H1 (cell line): ENCODE data around the gene CAB39L. TPM values are rescaled to one million over a fixed set of nuclear protein-coding genes. Genes with fewer than 3 reads are reported as not detected.

Source experiments
- CTCF ChIA-PET: fragments of 300-600 bp; sonication (Branson Sonifier 250); formaldehyde crosslinking; loops from one replicate; lab custom pipeline; 2021; ENCODE audit not compliant: partially characterized antibody; lab: Charles Lee
- POLR2A ChIA-PET: fragments of 300-600 bp; sonication (Branson Sonifier 250); formaldehyde crosslinking; loops from one replicate; lab custom pipeline; 2021; ENCODE audit warnings: inconsistent platforms; ENCODE audit not compliant: partially characterized antibody; lab: Charles Lee
- DNase-seq, 2 experiments: peaks; one replicate each; pipeline versions ENCODE4 v3.0.0 to v3.0.0-alpha.2; 2010 to 2022; ENCODE audit warnings: low spot score in 2 of 2, low read depth in 1 of 2, mixed read lengths in 1 of 2
- FAIRE-seq: peaks from 2 replicates; lab custom pipeline; 2011; peaks lifted over from hg19 to GRCh38; lab: Jason Lieb, UNC
- H2AFZ ChIP-seq: 2 replicates; pipeline ENCODE4 v1.8.1; 2012; ENCODE audit warnings: low read length, inconsistent platforms
- H2AK5ac ChIP-seq: 2 replicates; pipeline ENCODE4 v1.6.1; 2013; ENCODE audit warnings: low read depth, low read length
- H2BK120ac ChIP-seq: replicated peaks from 2 replicates; pipeline ENCODE3; 2013; ENCODE audit warnings: low read depth, low read length, inconsistent platforms
- H2BK12ac ChIP-seq: 2 replicates; pipeline ENCODE4 v1.6.1; 2013; ENCODE audit warnings: low read depth, low read length
- H2BK15ac ChIP-seq: 2 replicates; pipeline ENCODE4 v1.6.1; 2013; ENCODE audit warnings: low read length
- H2BK20ac ChIP-seq: 2 replicates; pipeline ENCODE4 v1.6.1; 2013; ENCODE audit warnings: low read length
- H2BK5ac ChIP-seq: 2 replicates; pipeline ENCODE4 v1.6.1; 2013; ENCODE audit warnings: low read depth, low read length
- H3K14ac ChIP-seq: 2 replicates; pipeline ENCODE4 v1.6.1; 2013; ENCODE audit warnings: inconsistent platforms; ENCODE audit not compliant: insufficient read length
- H3K18ac ChIP-seq: 2 replicates; pipeline ENCODE4 v1.6.1; 2013; ENCODE audit warnings: low read length; ENCODE audit errors: extremely low read depth
- H3K23ac ChIP-seq: 2 replicates; pipeline ENCODE4 v1.6.1; 2013; ENCODE audit warnings: inconsistent platforms; ENCODE audit not compliant: insufficient read length
- H3K23me2 ChIP-seq: 2 replicates; pipeline ENCODE4 v1.6.1; 2013; ENCODE audit warnings: low read depth, low read length
- H3K27ac ChIP-seq: 2 replicates; pipeline ENCODE4 v1.6.1; 2011; ENCODE audit warnings: low read depth, low read length, inconsistent platforms
- H3K27me3 ChIP-seq, 4 experiments: replicated peaks in 1 of 4; 1 replicate in 1 of 4; 2 replicates in 3 of 4; pipeline versions ENCODE4 v1.6.1 to v1.8.1; 2011 to 2013; ENCODE audit warnings: low read length in 3 of 4, mild to moderate bottlenecking in 3 of 4, inconsistent platforms in 2 of 4, mixed read lengths in 2 of 4, moderate library complexity in 1 of 4; ENCODE audit not compliant: control insufficient read depth in 3 of 4, insufficient read depth in 3 of 4; ENCODE audit errors: extremely low read depth in 1 of 4
- H3K36me3 ChIP-seq, 4 experiments: 2 replicates each; pipeline versions ENCODE4 v1.6.1 to v1.8.1; 2011 to 2013; ENCODE audit warnings: mild to moderate bottlenecking in 4 of 4, low read length in 3 of 4, moderate library complexity in 2 of 4, control low read depth in 1 of 4, inconsistent platforms in 1 of 4; ENCODE audit not compliant: insufficient read depth in 4 of 4, control insufficient read depth in 2 of 4
- H3K4ac ChIP-seq: replicated peaks from 2 replicates; pipeline ENCODE3; 2013; ENCODE audit warnings: low read length, low read depth, mixed read lengths, inconsistent platforms; ENCODE audit not compliant: insufficient read length
- H3K4me1 ChIP-seq, 4 experiments: replicated peaks in 1 of 4; 1 replicate in 1 of 4; 2 replicates in 3 of 4; pipeline versions ENCODE4 v1.6.1 to v1.8.1; 2011 to 2013; ENCODE audit warnings: low read length in 3 of 4, inconsistent platforms in 2 of 4, mixed read lengths in 1 of 4; ENCODE audit not compliant: insufficient read depth in 4 of 4, control insufficient read depth in 3 of 4
- H3K4me2 ChIP-seq, 2 experiments: 2 replicates each; pipeline versions ENCODE4 v1.6.1 to v1.8.1; 2011 to 2013; ENCODE audit warnings: low read depth in 2 of 2, low read length in 2 of 2, control low read depth in 1 of 2, inconsistent platforms in 1 of 2, mild to moderate bottlenecking in 1 of 2; ENCODE audit not compliant: insufficient read depth in 1 of 2
- H3K4me3 ChIP-seq, 4 experiments: fragments of 200-600, 300-600 bp in 1 of 4; sonication (generic), shearing (Covaris generic), sonication (Bioruptor Twin) in 1 of 4; 2 replicates each; pipeline versions ENCODE4 v1.5.1 to v1.8.1; 2011 to 2016; ENCODE audit warnings: low read length in 4 of 4, low read depth in 3 of 4, control low read depth in 2 of 4, inconsistent platforms in 2 of 4, mild to moderate bottlenecking in 2 of 4, mixed read lengths in 1 of 4, moderate library complexity in 1 of 4; ENCODE audit not compliant: insufficient read depth in 2 of 4; ENCODE audit errors: extremely low read depth in 1 of 4
- H3K56ac ChIP-seq: replicated peaks from 2 replicates; pipeline ENCODE3; 2013; ENCODE audit warnings: low read depth, mild to moderate bottlenecking, mixed read lengths, low read length, inconsistent platforms; ENCODE audit not compliant: insufficient read length
- H3K79me1 ChIP-seq: 2 replicates; pipeline ENCODE4 v1.6.1; 2013; ENCODE audit warnings: low read depth, low read length, control low read depth
- H3K79me2 ChIP-seq, 2 experiments: 2 replicates each; pipeline versions ENCODE4 v1.6.1 to v1.8.1; 2012 to 2013; ENCODE audit warnings: low read length in 2 of 2, mild to moderate bottlenecking in 2 of 2, inconsistent platforms in 1 of 2; ENCODE audit not compliant: insufficient read depth in 2 of 2, control insufficient read depth in 1 of 2
- H3K9ac ChIP-seq, 4 experiments: replicated peaks in 1 of 4; 1 replicate in 1 of 4; 2 replicates in 3 of 4; pipeline versions ENCODE4 v1.6.1 to v1.8.1; 2011 to 2013; ENCODE audit warnings: low read depth in 3 of 4, low read length in 3 of 4, control low read depth in 2 of 4, mild to moderate bottlenecking in 2 of 4, moderate library complexity in 2 of 4, inconsistent platforms in 1 of 4; ENCODE audit errors: extremely low read depth in 1 of 4
- H3K9me3 ChIP-seq, 2 experiments: 2 replicates each; pipeline versions ENCODE4 v1.6.1 to v1.8.1; 2012 to 2013; ENCODE audit warnings: mild to moderate bottlenecking in 2 of 2, moderate library complexity in 2 of 2, control low read depth in 1 of 2, inconsistent platforms in 1 of 2, low read depth in 1 of 2, low read length in 1 of 2, mixed read lengths in 1 of 2; ENCODE audit not compliant: insufficient read depth in 2 of 2
- H4K20me1 ChIP-seq, 2 experiments: replicated peaks in 1 of 2; 2 replicates each; pipeline versions ENCODE3 to v1.8.1; 2011 to 2013; ENCODE audit warnings: inconsistent platforms in 2 of 2, low read length in 2 of 2, mild to moderate bottlenecking in 1 of 2; ENCODE audit not compliant: insufficient read depth in 2 of 2, control insufficient read depth in 1 of 2
- H4K5ac ChIP-seq: 2 replicates; pipeline ENCODE4 v1.6.1; 2013; ENCODE audit warnings: low read length, low read depth, mixed read lengths, inconsistent platforms; ENCODE audit not compliant: insufficient read length
- H4K8ac ChIP-seq: 2 replicates; pipeline ENCODE4 v1.8.0; 2013; ENCODE audit warnings: mild to moderate bottlenecking, moderate library complexity, low read length, inconsistent platforms; ENCODE audit not compliant: insufficient read depth; ENCODE audit errors: extremely low read depth
- H4K91ac ChIP-seq: replicated peaks from 2 replicates; pipeline ENCODE3; 2013; ENCODE audit warnings: low read length, mixed read lengths, inconsistent platforms; ENCODE audit not compliant: insufficient read length
- BRCA1 ChIP-seq: IDR thresholded peaks from 2 replicates; pipeline ENCODE4 v1.6.1; 2012; ENCODE audit warnings: low read depth, low read length, improper control_type of control experiment
- CBX5 ChIP-seq: fragments of 300-800, 300-1000 bp; sonication (generic); IDR thresholded peaks from 2 replicates; pipeline ENCODE4 v1.7.1; 2016; ENCODE audit warnings: antibody characterized with exemption, low read length, low read depth
- CBX8 ChIP-seq: fragments of 300-800, 300-1000 bp; sonication (generic); IDR thresholded peaks from 2 replicates; pipeline ENCODE4 v1.7.1; 2016; ENCODE audit warnings: low read depth, low read length, borderline replicate concordance
- CHD2 ChIP-seq: IDR thresholded peaks from 2 replicates; pipeline ENCODE4 v1.6.1; 2012; ENCODE audit warnings: low read length, improper control_type of control experiment
- CREB1 ChIP-seq: IDR thresholded peaks from 2 replicates; pipeline ENCODE4 v1.6.1; 2012; ENCODE audit warnings: inconsistent platforms
- GABPA ChIP-seq: IDR thresholded peaks from 2 replicates; pipeline ENCODE4 v1.6.1; 2011; ENCODE audit warnings: mild to moderate bottlenecking, low read length, moderate library complexity, borderline replicate concordance; ENCODE audit not compliant: insufficient read depth
- KDM4A ChIP-seq: IDR thresholded peaks from one replicate; pipeline ENCODE4 v1.7.1; 2012; ENCODE audit warnings: low read depth, mild to moderate bottlenecking, moderate library complexity, low read length, inconsistent platforms; ENCODE audit not compliant: severe bottlenecking
- NRF1 ChIP-seq: IDR thresholded peaks from 2 replicates; pipeline ENCODE4 v1.6.1; 2011; ENCODE audit warnings: mild to moderate bottlenecking, low read depth, low read length, improper control_type of control experiment
- PHF8 ChIP-seq: fragments of 200-600 bp; sonication (generic); conservative IDR thresholded peaks from 2 replicates; pipeline ENCODE4 v1.7.1; 2012; ENCODE audit warnings: low read depth, mild to moderate bottlenecking, inconsistent platforms, low read length, moderate library complexity
- RBBP5 ChIP-seq: IDR thresholded peaks from 2 replicates; pipeline ENCODE4 v1.7.1; 2012; ENCODE audit warnings: low read depth, mild to moderate bottlenecking, inconsistent platforms, low read length, moderate library complexity, borderline replicate concordance
- RNF2 ChIP-seq: fragments of 200-900, 300-1000 bp; sonication (generic); IDR thresholded peaks from 2 replicates; pipeline ENCODE4 v1.7.1; 2016; ENCODE audit warnings: borderline replicate concordance, low read depth, mild to moderate bottlenecking, antibody characterized with exemption, low read length; ENCODE audit not compliant: poor library complexity, severe bottlenecking; ENCODE audit errors: missing control alignments
- SP4 ChIP-seq: IDR thresholded peaks from 2 replicates; pipeline ENCODE4 v1.6.1; 2012; ENCODE audit warnings: low read length, inconsistent platforms
- WGBS, 2 experiments: shearing (Covaris generic) in 1 of 2; methylation state at CpG; one replicate each; pipeline versions ENCODE4 v1.1.6 to v1.1.7; 2013 to 2015; ENCODE audit warnings: low lambda C conversion rate in 2 of 2, mixed read lengths in 2 of 2, inconsistent platforms in 1 of 2, low coverage in 1 of 2, missing lambda C conversion rate in 1 of 2; ENCODE audit not compliant: insufficient replicate concordance in 2 of 2, insufficient coverage in 1 of 2, insufficient read length in 1 of 2; ENCODE audit errors: extremely low coverage in 1 of 2, missing lambda C conversion rate in 1 of 2; 5-methylcytosine and 5-hydroxymethylcytosine counted together
- polyA plus RNA-seq, 7 experiments: library from polyadenylated mRNA; depleted of rRNA in 3 of 7; stranded (reverse) in 5 of 7; unstranded in 2 of 7; fragments of >200 nt in 5 of 7; fragments of 200-250 nt in 2 of 7; gene quantifications; 1 replicate in 5 of 7; 2 replicates in 1 of 7; 4 replicates in 1 of 7; pipeline versions ENCODE4 v1.2.1 to v1.2.3, GENCODE V29; 2011 to 2013; ENCODE audit warnings: missing spikeins in 2 of 7, mixed read lengths in 2 of 7
- total RNA-seq: library from RNA; stranded (reverse); fragmentation: NEBNext Ultra II Directional; extraction: Animal tissue kit (Norgen Biotek cat#: 25700); gene quantifications from 2 replicates; pipeline ENCODE4 v1.2.1, GENCODE V29; 2021
- TF ChIP-seq, protein P1 (sequence below): IDR thresholded peaks from 2 replicates; pipeline ENCODE4 v1.6.1; 2011; ENCODE audit warnings: low read depth, mild to moderate bottlenecking, low read length; ENCODE audit not compliant: insufficient read depth
- TF ChIP-seq, protein P2 (sequence below): IDR thresholded peaks from 2 replicates; pipeline ENCODE4 v1.6.1; 2012; ENCODE audit warnings: inconsistent platforms

Gene CAB39L
- total and polyA plus RNA-seq, 2 of the 8 experiments (the other 6 are each of a cell fraction or from before 2014, with no cell fraction given), result 2.5 to 4.8 TPM

DNA sequence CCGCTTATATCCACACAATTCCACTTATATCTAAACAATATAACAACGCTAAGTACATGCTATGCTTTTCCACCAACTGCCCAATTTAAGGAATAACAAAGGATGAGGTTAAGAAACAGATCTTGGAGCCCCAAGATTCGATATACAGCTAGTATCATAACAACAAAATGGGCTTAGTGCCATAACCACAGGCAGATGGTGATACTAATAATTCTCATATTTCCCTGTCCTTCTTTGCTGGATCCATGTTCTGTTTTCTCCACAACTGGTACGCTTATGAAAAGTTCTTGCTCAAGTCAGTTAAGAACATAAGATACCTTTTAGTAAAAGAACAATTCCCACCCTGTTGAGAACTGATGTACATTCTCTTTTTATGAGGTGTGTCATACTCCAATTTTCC, 33.9 kb downstream of the CAB39L start:
- H4K91ac ChIP-seq, result no peak overlapping the region
- no peak overlapping the region for H3K4me2 ChIP-seq
- no peak for TF ChIP-seq GABPA
- no peak for TF ChIP-seq CBX5
- no peak for TF ChIP-seq RBBP5
- no peak for TF ChIP-seq CREB1
- TF ChIP-seq RNF2, result no peak
- TF ChIP-seq NRF1, result no peak
- no peak for TF ChIP-seq PHF8
- no peak for TF ChIP-seq BRCA1
- TF ChIP-seq, protein P1, sequence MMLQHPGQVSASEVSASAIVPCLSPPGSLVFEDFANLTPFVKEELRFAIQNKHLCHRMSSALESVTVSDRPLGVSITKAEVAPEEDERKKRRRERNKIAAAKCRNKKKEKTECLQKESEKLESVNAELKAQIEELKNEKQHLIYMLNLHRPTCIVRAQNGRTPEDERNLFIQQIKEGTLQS, result no peak
- TF ChIP-seq SP4, result no peak
- TF ChIP-seq, protein P2, sequence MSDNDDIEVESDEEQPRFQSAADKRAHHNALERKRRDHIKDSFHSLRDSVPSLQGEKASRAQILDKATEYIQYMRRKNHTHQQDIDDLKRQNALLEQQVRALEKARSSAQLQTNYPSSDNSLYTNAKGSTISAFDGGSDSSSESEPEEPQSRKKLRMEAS, result no peak
- TF ChIP-seq KDM4A, result no peak
- TF ChIP-seq CHD2, result no peak
- no peak for TF ChIP-seq CBX8

More for the DNA sequence above, 33.9 kb downstream of the CAB39L start:
- Histone ChIP-seq H3K4me1 (peaks cover 0 to 5% (median 2%) of the 10 kb centered on the region in 4 experiments; a peak in 4 of 7 replicates), H3K23me2 (no peaks in the 10 kb centered on the region), H3K79me2 (no peaks in the 10 kb centered on the region), H2BK15ac (no peak overlapping the region), H3K4ac (no peak overlapping the region), H2AK5ac (no peak overlapping the region), H3K4me3 (no peak overlapping the region), H2BK20ac (no peak overlapping the region), H4K20me1 (peaks cover 0 to 3% of the 10 kb centered on the region in 2 experiments), H2BK5ac (no peak overlapping the region), H2BK120ac (no peak overlapping the region), H3K56ac (no peak overlapping the region), H3K9ac (no peak overlapping the region), H2BK12ac (no peak overlapping the region), H3K27ac (no peak overlapping the region), H2AFZ (no peak overlapping the region), H3K36me3 (no peaks in the 10 kb centered on the region), H3K18ac (no peak overlapping the region), H4K8ac (no peak overlapping the region), H4K5ac (no peak overlapping the region), H3K23ac (no peak overlapping the region), H3K79me1 (no peaks in the 10 kb centered on the region), H3K27me3 (peaks cover 15 to 52% (median 34%) of the 10 kb centered on the region in 4 experiments), H3K9me3 (no peaks in the 10 kb centered on the region), H3K14ac (no peak overlapping the region)
- 77% methylated on average over 4 of the region's 4 CpGs; no CpG with 5 or more reads in 1 of the 2 experiments for WGBS, 2 experiments
- ChIA-PET CTCF (interaction anchor here (0.8 to 1.2 kb wide), 2 partner anchors 34 to 108 kb away, joined by 3 read pairs; no protein-coding TSS in a partner anchor), POLR2A (no interaction called here)
- no peak for DNase-seq
- no peak for FAIRE-seq
